HCT116 (cell line): ENCODE measurements around the gene WASL. TPM values are rescaled to one million over a fixed set of nuclear protein-coding genes. Genes with fewer than 3 reads are reported as not detected.

Experiments used
- ATAC-seq: fragments of 200-7000 bp; cut with Tn5 transposase; 2 replicates; pipeline ENCODE4 v1.9.1; 2020; ENCODE audit warnings: mild to moderate bottlenecking, moderate library complexity
- BruUV-seq: library from RNA; stranded (reverse); fragments of 400-500 nt; replicated peaks from 2 replicates; lab custom pipeline; 2021; lab: Mats Ljungman, UMichigan
- CTCF ChIA-PET: fragments of 300-600 bp; sonication (Branson Sonifier 250); formaldehyde crosslinking; loops from one replicate; lab custom pipeline; 2021; ENCODE audit warnings: antibody characterized with exemption; lab: Charles Lee
- POLR2A ChIA-PET: fragments of 300-600, 350-600 bp; sonication (Branson Sonifier 250); formaldehyde crosslinking; loops from one replicate; lab custom pipeline; 2021; ENCODE audit warnings: antibody characterized with exemption; lab: Charles Lee
- RAD21 ChIA-PET, 2 experiments: fragments of 300-600 bp; sonication (Branson Sonifier 250); formaldehyde crosslinking; loops; one replicate each; lab custom pipeline; 2023; ENCODE audit warnings: low total read pairs in 2 of 2; ENCODE audit not compliant: uncharacterized antibody in 2 of 2, unreplicated experiment in 2 of 2, low non-redundant PET in 1 of 2; lab: Charles Lee
- DNase-seq: peaks from one replicate; pipeline ENCODE4 v3.0.0-alpha.2; 2010; ENCODE audit warnings: low read depth, low spot score
- H2AFZ ChIP-seq: fragments of 200-600 bp; shearing (Covaris generic), sonication (generic); 2 replicates; pipeline ENCODE4 v1.6.1; 2017; ENCODE audit warnings: low read depth, mixed run types, mixed read lengths, antibody characterized with exemption, low read length; ENCODE audit not compliant: poor library complexity, severe bottlenecking
- H3K27ac ChIP-seq: 2 replicates; pipeline ENCODE4 v1.5.1; 2012; ENCODE audit warnings: low read depth, low read length
- H3K27me3 ChIP-seq: fragments of 200-600 bp; sonication (generic); 2 replicates; pipeline ENCODE4 v1.6.1; 2016; ENCODE audit warnings: mixed run types, low read length, mixed read lengths; ENCODE audit not compliant: insufficient read depth
- H3K36me3 ChIP-seq, 2 experiments: fragments of 200-500 bp in 1 of 2; fragments of 200-600 bp in 1 of 2; sonication (Bioruptor generic) in 1 of 2; sonication (generic) in 1 of 2; 2 replicates each; pipeline versions ENCODE4 v1.5.1 to v1.6.1; 2014 to 2016; ENCODE audit warnings: low read length in 2 of 2, inconsistent platforms in 1 of 2, mixed read lengths in 1 of 2, mixed run types in 1 of 2; ENCODE audit not compliant: insufficient read depth in 2 of 2, control insufficient read depth in 1 of 2
- H3K4me1 ChIP-seq, 2 experiments: fragments of 200-600 bp in 1 of 2; sonication (generic) in 1 of 2; 2 replicates each; pipeline versions ENCODE4 v1.5.1 to v1.6.1; 2012 to 2017; ENCODE audit warnings: low read length in 2 of 2, inconsistent platforms in 1 of 2, mild to moderate bottlenecking in 1 of 2, mixed read lengths in 1 of 2, mixed run types in 1 of 2, moderate library complexity in 1 of 2; ENCODE audit not compliant: insufficient read depth in 2 of 2, control insufficient read depth in 1 of 2
- H3K4me2 ChIP-seq: fragments of 200-600 bp; sonication (generic); 2 replicates; pipeline ENCODE4 v1.6.1; 2017; ENCODE audit warnings: mixed run types, low read length, mixed read lengths
- H3K4me3 ChIP-seq, 2 experiments: fragments of 200-600 bp in 1 of 2; sonication (generic) in 1 of 2; replicated peaks in 1 of 2; 2 replicates each; pipeline ENCODE4 v1.5.1; 2011 to 2016; ENCODE audit warnings: low read length in 2 of 2, control low read depth in 1 of 2, low read depth in 1 of 2, mild to moderate bottlenecking in 1 of 2, mixed read lengths in 1 of 2, mixed run types in 1 of 2
- H3K79me2 ChIP-seq: fragments of 200-600 bp; sonication (generic); 2 replicates; pipeline ENCODE4 v1.6.1; 2017; ENCODE audit warnings: mild to moderate bottlenecking, mixed run types, low read length, moderate library complexity, mixed read lengths; ENCODE audit not compliant: insufficient read depth
- H3K9ac ChIP-seq: fragments of 200-600 bp; sonication (generic); 2 replicates; pipeline ENCODE4 v1.6.1; 2016; ENCODE audit warnings: low read length, mixed read lengths
- H3K9me2 ChIP-seq: fragments of 200-600 bp; sonication (generic), shearing (Covaris generic); 2 replicates; pipeline ENCODE4 v1.6.1; 2017; ENCODE audit warnings: mixed run types, mild to moderate bottlenecking, moderate library complexity; ENCODE audit not compliant: insufficient read depth
- H3K9me3 ChIP-seq, 2 experiments: fragments of 200-500 bp in 1 of 2; fragments of 200-600 bp in 1 of 2; sonication (Bioruptor generic) in 1 of 2; sonication (generic) in 1 of 2; 2 replicates each; pipeline ENCODE4 v1.6.1; 2014 to 2017; ENCODE audit warnings: low read length in 2 of 2, mixed read lengths in 2 of 2, inconsistent platforms in 1 of 2, low read depth in 1 of 2, mild to moderate bottlenecking in 1 of 2, mixed run types in 1 of 2, moderate library complexity in 1 of 2; ENCODE audit not compliant: control insufficient read depth in 1 of 2, insufficient read depth in 1 of 2
- H4K20me1 ChIP-seq: fragments of 200-600 bp; sonication (generic), shearing (Covaris generic); 2 replicates; pipeline ENCODE4 v1.6.1; 2017; ENCODE audit warnings: mixed run types, mild to moderate bottlenecking, moderate library complexity; ENCODE audit not compliant: insufficient read depth
- CEBPB ChIP-seq: IDR thresholded peaks from 2 replicates; pipeline ENCODE4 v1.6.1; 2012; ENCODE audit warnings: low read depth
- CTCF ChIP-seq, 3 experiments: fragments of 200-600 bp in 1 of 3; sonication (generic) in 1 of 3; IDR thresholded peaks in 2 of 3; conservative IDR thresholded peaks in 1 of 3; 2 replicates each; pipeline ENCODE4 v1.5.1; 2012 to 2017; ENCODE audit warnings: low read depth in 2 of 3, low read length in 2 of 3, antibody characterized with exemption in 1 of 3, borderline replicate concordance in 1 of 3, control low read depth in 1 of 3, mild to moderate bottlenecking in 1 of 3, mixed read lengths in 1 of 3, mixed run types in 1 of 3, moderate library complexity in 1 of 3; ENCODE audit not compliant: insufficient read depth in 1 of 3
- EGR1 ChIP-seq: IDR thresholded peaks from 2 replicates; pipeline ENCODE4 v1.6.1; 2012; ENCODE audit warnings: low read depth
- ELF1 ChIP-seq: IDR thresholded peaks from 2 replicates; pipeline ENCODE4 v1.6.1; 2012; ENCODE audit warnings: low read depth, borderline replicate concordance
- EZH2 ChIP-seq: fragments of 200-600 bp; sonication (generic); IDR thresholded peaks from 2 replicates; pipeline ENCODE4 v1.6.1; 2017; ENCODE audit warnings: antibody characterized with exemption, mixed run types
- EZH2phosphoT487 ChIP-seq: fragments of 200-600 bp; IDR thresholded peaks from 2 replicates; pipeline ENCODE4 v1.6.1; 2018; ENCODE audit warnings: antibody characterized with exemption, borderline replicate concordance
- FOSL1 ChIP-seq: IDR thresholded peaks from 2 replicates; pipeline ENCODE4 v1.6.1; 2012; ENCODE audit warnings: low read depth
- JUND ChIP-seq: IDR thresholded peaks from 2 replicates; pipeline ENCODE4 v1.6.1; 2012
- MAX ChIP-seq: IDR thresholded peaks from 2 replicates; pipeline ENCODE4 v1.6.1; 2012
- POLR2A ChIP-seq: IDR thresholded peaks from 2 replicates; pipeline ENCODE4 v1.7.0; 2011; ENCODE audit warnings: borderline replicate concordance; ENCODE audit not compliant: insufficient read depth, insufficient read length; ENCODE audit errors: extremely low read depth
- POLR2AphosphoS5 ChIP-seq: IDR thresholded peaks from 2 replicates; pipeline ENCODE4 v1.6.1; 2011; ENCODE audit warnings: mild to moderate bottlenecking, low read depth, low read length, moderate library complexity
- RAD21 ChIP-seq: IDR thresholded peaks from 2 replicates; pipeline ENCODE4 v1.6.1; 2012; ENCODE audit warnings: low read depth, mild to moderate bottlenecking
- REST ChIP-seq: IDR thresholded peaks from 2 replicates; pipeline ENCODE4 v1.6.1; 2012; ENCODE audit warnings: low read depth
- SIN3A ChIP-seq: IDR thresholded peaks from 2 replicates; pipeline ENCODE4 v1.6.1; 2012; ENCODE audit warnings: low read depth
- SP1 ChIP-seq: IDR thresholded peaks from 2 replicates; pipeline ENCODE4 v1.6.1; 2012; ENCODE audit warnings: low read depth
- SRF ChIP-seq: IDR thresholded peaks from 2 replicates; pipeline ENCODE4 v1.6.1; 2012; ENCODE audit warnings: low read depth
- YY1 ChIP-seq: IDR thresholded peaks from 2 replicates; pipeline ENCODE4 v1.6.1; 2011; ENCODE audit warnings: low read length, low read depth, moderate library complexity, mild to moderate bottlenecking; ENCODE audit not compliant: insufficient replicate concordance; ENCODE audit errors: extremely low read depth
- ZBTB33 ChIP-seq: IDR thresholded peaks from 2 replicates; pipeline ENCODE4 v1.6.1; 2011; ENCODE audit warnings: mild to moderate bottlenecking, low read length, moderate library complexity; ENCODE audit not compliant: insufficient replicate concordance; ENCODE audit errors: extremely low read depth
- ZFX ChIP-seq: fragments of 450-650 bp; IDR thresholded peaks from 2 replicates; pipeline ENCODE4 v1.6.1; 2017
- ZNF274 ChIP-seq: fragments of 200-500 bp; sonication (Bioruptor generic); IDR thresholded peaks from 2 replicates; pipeline ENCODE4 v1.6.1; 2014; ENCODE audit warnings: mild to moderate bottlenecking, low read depth, low read length, inconsistent platforms
- intact Hi-C: fragments of 100-400 bp; cut with micrococcal nuclease; formaldehyde crosslinking; loops from 2 replicates; pipeline ENCODE4 v1.10.0; 2022
- total RNA-seq: library from RNA; stranded (reverse); gene quantifications from one replicate; pipeline ENCODE4 v1.2.1, GENCODE V29; 2021; ENCODE audit not compliant: unreplicated experiment

The WASL gene
- total RNA-seq, 1 experiment from 2014 or later, result 26.2 TPM

GRCh38 chr7:123724817-123725253, 24.0 kb downstream of the WASL start:
- ChIA-PET CTCF (no interaction called here), RAD21 (no interaction called here), POLR2A (no interaction called here)
- Histone ChIP-seq H3K9me2 (no peaks in the 10 kb centered on the region), H3K27ac (no peak overlapping the region), H3K36me3 (no peaks in the 10 kb centered on the region), H3K4me3 (no peak overlapping the region), H3K9ac (no peak overlapping the region), H3K79me2 (peaks cover 100% of the 10 kb centered on the region), H2AFZ (no peak overlapping the region), H3K27me3 (no peaks in the 10 kb centered on the region), H3K4me2 (no peak overlapping the region), H4K20me1 (peaks cover 5% of the 10 kb centered on the region; the same call in 1 of the 2 replicates), H3K9me3 (no peaks in the 10 kb centered on the region), H3K4me1 (peaks cover 4 to 14% of the 10 kb centered on the region in 2 experiments; a peak in 3 of 4 replicates)
- DNase-seq (no peak), ATAC-seq (no peak)
- no TSS peak for BruUV-seq
- intact Hi-C loops, result no loop called here
- TF ChIP-seq ZFX (no peak), POLR2AphosphoS5 (no peak), JUND (no peak), FOSL1 (no peak), EZH2phosphoT487 (no peak), REST (no peak), MAX (no peak), SRF (no peak), CEBPB (no peak), ZBTB33 (no peak), EGR1 (no peak), EZH2 (no peak), SP1 (no peak), POLR2A (no peak), YY1 (no peak), RAD21 (no peak), CTCF (IDR thresholded peaks at IDR 0.05 in 2 of 3, conservative IDR thresholded peaks at IDR 0.05 in 1 of 3; ENCODE audit: borderline replicate concordance in 1 of 3, insufficient read depth in 1 of 3, low read depth in 2 of 3, low read length in 2 of 3) (no peak), ZNF274 (no peak), ELF1 (no peak), SIN3A (no peak)
